Measurements from ENCODE around the gene CLDN9. TPM values are rescaled to one million over a fixed set of nuclear protein-coding genes. Genes with fewer than 3 reads are reported as not detected.
A peak's percentile ranks its signal among the peaks of the same experiment; 100 is the strongest.

CLDN9 gene
- total and polyA plus RNA-seq, 9 of the 15 experiments (the other 6 are each of a cell fraction or from before 2014, with no cell fraction given), result 0.12 to 0.44 (median 0.22) TPM; not detected in 4

GRCh38 chr16:3007957-3008689, 4.6 kb upstream of the CLDN9 start:
- ATAC-seq (peak; percentile 1; the same call in 1 of the 3 replicates), FAIRE-seq (no peak), DNase-seq (ENCODE audit: extremely low read depth in 1 of 4, low spot score in 3 of 4) (peak; percentile 46 to 73 (median 59))
- H2AFZ ChIP-seq (ENCODE audit: low read depth, low read length), result peak overlapping the region; percentile 73
- in situ Hi-C loops (cut with MboI) (no loop called here), intact Hi-C loops (cut with micrococcal nuclease) (loop anchor here (1.0 kb wide), 1 partner anchor 12 kb away; the partner anchor contains the start of gene TNFRSF12A)
- WGBS (ENCODE audit: insufficient coverage, low coverage, missing lambda C conversion rate), result 3% methylated on average over 17 of the region's 17 CpGs
- H3K36me3 ChIP-seq (ENCODE audit: control insufficient read depth, insufficient read depth, low read length), result peaks cover 3% of the 10 kb centered on the region; the same call in 2 of the 3 replicates
- H3K9me3 ChIP-seq (replicated peaks; ENCODE audit: control insufficient read depth, insufficient read depth, low read depth, low read length), result no peaks in the 10 kb centered on the region
- H3K27ac ChIP-seq (ENCODE audit: extremely low read depth, low read depth, low read length), result peak overlapping the region; percentile 90
- no TSS peak for BruUV-seq (replicated peaks)
- H3K4me2 ChIP-seq (ENCODE audit: insufficient read depth, low read length), result peak overlapping the region; percentile 90
- H3K4me1 ChIP-seq (replicated peaks in 1 of 2; ENCODE audit: control insufficient read depth in 2 of 2, insufficient read depth in 2 of 2, low read length in 2 of 2), result peaks cover 36 to 73% of the 10 kb centered on the region in 2 experiments
- ChIA-PET CTCF (ENCODE audit: low intra/inter-chr PET ratio) (no interaction called here), POLR2A (interaction anchor here (0.6 to 3.2 kb wide), 10 partner anchors 11 to 853 kb away, joined by 3 to 29 read pairs (median 3); partner anchors contain the start of gene TNFRSF12A)
- H3K9me1 ChIP-seq (ENCODE audit: control insufficient read depth, insufficient read depth, low read length), result no peaks in the 10 kb centered on the region
- peak overlapping the region; percentile 8; the same call in 1 of the 2 replicates for H3K4me3 ChIP-seq
- no peaks in the 10 kb centered on the region for H4K20me1 ChIP-seq (replicated peaks; ENCODE audit: control insufficient read depth, insufficient read depth, low read length)
- H3K79me2 ChIP-seq (ENCODE audit: control insufficient read depth, insufficient read depth, low read length), result peaks cover 22% of the 10 kb centered on the region
- peak overlapping the region; percentile 78 to 90 for H3K9ac ChIP-seq (ENCODE audit: insufficient read depth in 1 of 2, low read depth in 2 of 2, low read length in 2 of 2)
- H3K27me3 ChIP-seq (ENCODE audit: control insufficient read depth in 2 of 2, insufficient read depth in 2 of 2, low read length in 2 of 2), result no peaks in the 10 kb centered on the region
- TF ChIP-seq MAFG (tag; conservative IDR thresholded peaks at IDR 0.05) (no peak), E4F1 (CRISPR knock-in tag; IDR thresholded peaks at IDR 0.05; ENCODE audit: borderline replicate concordance) (no peak), USF2 (CRISPR knock-in tag; IDR thresholded peaks at IDR 0.05) (no peak), E2F8 (IDR thresholded peaks at IDR 0.05; ENCODE audit: low read depth, partially characterized antibody) (peak; percentile 38), ZNF124 (CRISPR knock-in tag; IDR thresholded peaks at IDR 0.05) (no peak), E2F4 (CRISPR knock-in tag; IDR thresholded peaks at IDR 0.05; ENCODE audit: low read depth) (no peak), ARHGAP35 (IDR thresholded peaks at IDR 0.05; ENCODE audit: partially characterized antibody) (peak; percentile 13), TEAD4 (IDR thresholded peaks at IDR 0.05; ENCODE audit: low read length) (peak; percentile 27; the same call in 1 of the 2 replicates), TEAD4 (CRISPR knock-in tag; IDR thresholded peaks at IDR 0.05; ENCODE audit: borderline replicate concordance) (no peak), GABPB2 (CRISPR knock-in tag; conservative IDR thresholded peaks at IDR 0.05) (no peak), ZNF77 (CRISPR knock-in tag; IDR thresholded peaks at IDR 0.05) (no peak), GATAD2B (IDR thresholded peaks at IDR 0.05; ENCODE audit: borderline replicate concordance) (no peak), ZZZ3 (IDR thresholded peaks at IDR 0.05) (no peak)
